ENCODE results near the gene RICTOR.
"Not testable (repeated sequence)": the region's sequence is repeated elsewhere in the genome, so short reads cannot be mapped to it uniquely, and the experiment has no call there.

DNA sequence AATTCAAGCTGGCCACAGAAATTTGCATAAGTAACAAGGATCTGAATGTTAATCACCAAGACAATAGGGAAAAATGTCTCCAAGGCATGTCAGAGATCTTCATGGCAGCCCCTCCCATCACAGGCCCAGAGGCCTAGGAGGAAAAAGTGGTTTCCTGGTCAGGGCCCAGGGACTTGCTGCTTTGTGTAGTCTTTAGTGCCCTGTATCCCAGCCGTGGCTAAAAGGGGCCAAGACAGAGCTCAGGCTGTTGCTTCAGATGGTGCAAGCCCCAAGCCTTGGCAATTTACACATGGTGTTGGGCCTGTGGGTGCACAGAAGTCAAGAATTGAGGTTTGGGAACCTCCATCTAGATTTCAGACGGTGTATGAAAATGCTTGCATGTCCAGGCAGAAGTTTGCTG lies 63.2 kb downstream of the RICTOR start:
- TF ChIP-seq, protein P1, sequence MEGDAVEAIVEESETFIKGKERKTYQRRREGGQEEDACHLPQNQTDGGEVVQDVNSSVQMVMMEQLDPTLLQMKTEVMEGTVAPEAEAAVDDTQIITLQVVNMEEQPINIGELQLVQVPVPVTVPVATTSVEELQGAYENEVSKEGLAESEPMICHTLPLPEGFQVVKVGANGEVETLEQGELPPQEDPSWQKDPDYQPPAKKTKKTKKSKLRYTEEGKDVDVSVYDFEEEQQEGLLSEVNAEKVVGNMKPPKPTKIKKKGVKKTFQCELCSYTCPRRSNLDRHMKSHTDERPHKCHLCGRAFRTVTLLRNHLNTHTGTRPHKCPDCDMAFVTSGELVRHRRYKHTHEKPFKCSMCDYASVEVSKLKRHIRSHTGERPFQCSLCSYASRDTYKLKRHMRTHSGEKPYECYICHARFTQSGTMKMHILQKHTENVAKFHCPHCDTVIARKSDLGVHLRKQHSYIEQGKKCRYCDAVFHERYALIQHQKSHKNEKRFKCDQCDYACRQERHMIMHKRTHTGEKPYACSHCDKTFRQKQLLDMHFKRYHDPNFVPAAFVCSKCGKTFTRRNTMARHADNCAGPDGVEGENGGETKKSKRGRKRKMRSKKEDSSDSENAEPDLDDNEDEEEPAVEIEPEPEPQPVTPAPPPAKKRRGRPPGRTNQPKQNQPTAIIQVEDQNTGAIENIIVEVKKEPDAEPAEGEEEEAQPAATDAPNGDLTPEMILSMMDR (IDR thresholded peaks at IDR 0.05) = not testable (repeated sequence)
- TF ChIP-seq POLR2A (IDR thresholded peaks at IDR 0.05) = not testable (repeated sequence)

Data from lower leg skin (tissue), 3 donors.